Upper lobe of left lung (tissue), 6 donors: Measurements from ENCODE around the gene FRMPD2. TPM values are rescaled to one million over a fixed set of nuclear protein-coding genes. Genes with fewer than 3 reads are reported as not detected.
A peak's percentile ranks its signal among the peaks of the same experiment; 100 is the strongest.
"Not testable (repeated sequence)": the region's sequence is repeated elsewhere in the genome, so short reads cannot be mapped to it uniquely, and the experiment has no call there.

Source experiments
- ATAC-seq, 2 donors: fragments of 200-7000 bp; cut with Tn5 transposase; one replicate each; pipeline ENCODE4 v1.9.1; 2022; ENCODE audit warnings: mild to moderate bottlenecking in 2 of 2, moderate library complexity in 2 of 2; ENCODE audit not compliant: low FRiP score in 2 of 2
- DNase-seq, 2 donors: peaks; one replicate each; pipeline ENCODE4 v3.0.0-alpha.2; 2019 to 2020
- H3K27ac ChIP-seq, 4 donors: fragments of 200-600 bp; sonication (generic); one replicate each; pipeline ENCODE4 v1.5.1; 2016 to 2019
- H3K27me3 ChIP-seq, 4 donors: fragments of 200-600 bp; sonication (generic); one replicate each; pipeline ENCODE4 v1.5.1; 2017 to 2019
- H3K36me3 ChIP-seq, 4 donors: fragments of 200-600 bp; sonication (generic); one replicate each; pipeline ENCODE4 v1.5.1; 2016 to 2019
- H3K4me1 ChIP-seq, 4 donors: fragments of 200-600 bp; sonication (generic); one replicate each; pipeline ENCODE4 v1.5.1; 2018 to 2019
- H3K4me3 ChIP-seq, 4 donors: fragments of 200-600 bp; sonication (generic); one replicate each; pipeline ENCODE4 v1.5.1; 2017 to 2019; ENCODE audit warnings: mild to moderate bottlenecking in 2 of 4, moderate library complexity in 1 of 4
- H3K9me3 ChIP-seq, 4 donors: fragments of 200-600 bp; sonication (generic); one replicate each; pipeline ENCODE4 v1.5.1; 2018 to 2019
- WGBS, 2 donors: methylation state at CpG; one replicate each; pipeline ENCODE4 v1.1.5; 2017 to 2018; 5-methylcytosine and 5-hydroxymethylcytosine counted together
- total RNA-seq, 6 donors: library from RNA; depleted of rRNA in 4 of 6; stranded (reverse); fragments of >200 nt in 4 of 6; gene quantifications; one replicate each; pipeline versions ENCODE4 v1.1.0 to v1.2.1, GENCODE V29; 2016 to 2021
- donor health status: DM: no; HTN: no; CAD: no; lungs with moderate emphysema.
- donor health status: DM: no; HTN: yes; CAD: no; lungs with severe emphysema.

The FRMPD2 gene
- total RNA-seq, 6 donors from 2014 or later: 0.23 to 38.6 (median 5.6) TPM

- 65% methylated on average over 4 of the region's 53 CpGs; no CpG with 5 or more reads in 1 of the 2 donors for WGBS, 2 donors
- not testable (repeated sequence) for H3K4me3 ChIP-seq, H3K4me1 ChIP-seq, H3K27ac ChIP-seq, H3K36me3 ChIP-seq, H3K9me3 ChIP-seq, H3K27me3 ChIP-seq
- DNase-seq: peak in 1 of 2 donors; percentile 41
- ATAC-seq: peak; percentile 27 to 34
These were observed 134.3 kb downstream of the FRMPD2 start for GRCh38 chr10:48139953-48140850.

- H3K36me3 ChIP-seq, H3K27me3 ChIP-seq, ATAC-seq, H3K27ac ChIP-seq, H3K4me1 ChIP-seq, H3K4me3 ChIP-seq, H3K9me3 ChIP-seq, DNase-seq: not testable (repeated sequence)
- WGBS, 2 donors: 56 to 60% methylated on average over 1 of the region's 2 CpGs
These were observed 145.5 kb downstream of the FRMPD2 start for GRCh38 chr10:48128954-48129353.

DNA sequence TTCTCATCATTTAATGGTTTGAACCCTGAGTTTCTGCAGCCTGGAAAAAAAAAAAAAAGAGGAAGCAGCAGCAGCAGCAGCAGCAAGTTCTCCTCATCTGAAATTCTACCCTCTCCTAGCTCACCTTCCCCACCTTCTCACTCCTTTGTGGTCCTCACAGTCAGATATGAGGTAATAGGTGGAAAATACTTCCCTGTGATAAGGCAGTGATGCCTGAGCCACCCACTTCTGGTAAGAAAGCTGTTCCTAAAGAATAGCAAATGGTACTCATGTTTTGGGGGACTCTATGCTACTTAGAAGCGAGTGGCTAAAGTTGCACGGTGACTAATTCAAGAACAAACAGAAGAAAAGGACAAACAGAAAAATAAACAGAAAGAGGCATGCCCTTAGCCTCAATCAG, 148.2 kb downstream of the FRMPD2 start:
- not testable (repeated sequence) for H3K27ac ChIP-seq, H3K27me3 ChIP-seq, H3K4me3 ChIP-seq, H3K36me3 ChIP-seq, H3K9me3 ChIP-seq, DNase-seq, H3K4me1 ChIP-seq
- peak in 1 of 2 donors; percentile 19 for ATAC-seq
- no CpG with 5 or more reads among the region's 2 CpGs for WGBS, 2 donors

DNA sequence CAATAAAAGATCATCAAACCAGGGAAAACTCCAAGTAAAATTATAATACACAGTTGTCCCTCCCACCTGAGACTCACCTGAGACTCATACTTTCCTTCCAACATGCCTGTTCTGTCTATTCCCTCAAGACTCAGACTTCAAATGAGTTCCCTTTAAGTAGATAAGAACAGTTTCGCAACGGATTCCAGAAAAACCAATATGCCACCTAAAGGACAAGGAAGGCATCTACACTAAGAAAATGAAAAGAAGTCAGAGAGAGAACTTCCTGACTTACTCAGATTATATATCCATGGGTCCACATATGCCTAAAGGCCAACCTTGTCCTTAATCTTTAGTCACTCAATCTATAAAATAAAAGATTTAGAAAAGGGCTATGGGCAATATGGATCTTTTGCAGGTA, 148.9 kb downstream of the FRMPD2 start:
- H3K27ac ChIP-seq, H3K27me3 ChIP-seq, H3K9me3 ChIP-seq, DNase-seq, H3K4me3 ChIP-seq, H3K36me3 ChIP-seq, H3K4me1 ChIP-seq: not testable (repeated sequence)
- WGBS, 2 donors: 0 to 6% methylated on average over 2 of the region's 2 CpGs
- ATAC-seq: peak; percentile 46 to 50

- not testable (repeated sequence) for H3K27me3 ChIP-seq, H3K4me1 ChIP-seq, H3K27ac ChIP-seq, H3K9me3 ChIP-seq, H3K36me3 ChIP-seq, H3K4me3 ChIP-seq, ATAC-seq, DNase-seq
These were observed 151.9 kb downstream of the FRMPD2 start for GRCh38 chr10:48122618-48123017.

DNA sequence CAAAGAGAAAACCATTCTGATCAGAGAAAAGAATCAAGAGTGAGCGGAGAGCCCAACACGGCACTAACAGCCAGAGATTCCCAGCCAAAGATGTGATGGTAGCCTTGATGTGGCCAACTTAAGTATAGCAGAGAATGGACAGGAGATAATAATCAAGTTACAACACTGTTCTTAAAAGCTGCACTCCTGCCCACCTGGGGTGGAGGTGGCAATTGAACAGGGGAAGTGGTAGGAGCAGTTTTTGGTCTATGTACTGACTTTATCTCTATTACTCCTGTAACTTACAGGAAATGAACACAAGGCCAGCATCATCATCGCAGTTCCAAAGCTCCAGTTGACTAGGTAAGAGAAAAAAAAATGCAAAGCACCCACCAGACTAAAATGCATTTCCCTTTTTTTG, 164.2 kb downstream of the FRMPD2 start:
- not testable (repeated sequence) for H3K4me1 ChIP-seq, H3K27me3 ChIP-seq, H3K27ac ChIP-seq, H3K9me3 ChIP-seq, ATAC-seq, H3K36me3 ChIP-seq, H3K4me3 ChIP-seq, DNase-seq
- WGBS, 2 donors: no CpG with 5 or more reads among the region's 3 CpGs

Other genes starting within 250 kb of the FRMPD2 start
- gene MAPK8, start 32.0 kb upstream of the FRMPD2 start, total RNA-seq: 10 to 100 TPM; 33.6 to 61.6 (median 46.6) TPM